ENCODE results near the gene TWIST1. TPM values are rescaled to one million over a fixed set of nuclear protein-coding genes. Genes with fewer than 3 reads are reported as not detected.

Gene TWIST1
- total RNA-seq, 4 donors from 2014 or later, result 5.6 to 35.9 (median 21.5) TPM

DNA sequence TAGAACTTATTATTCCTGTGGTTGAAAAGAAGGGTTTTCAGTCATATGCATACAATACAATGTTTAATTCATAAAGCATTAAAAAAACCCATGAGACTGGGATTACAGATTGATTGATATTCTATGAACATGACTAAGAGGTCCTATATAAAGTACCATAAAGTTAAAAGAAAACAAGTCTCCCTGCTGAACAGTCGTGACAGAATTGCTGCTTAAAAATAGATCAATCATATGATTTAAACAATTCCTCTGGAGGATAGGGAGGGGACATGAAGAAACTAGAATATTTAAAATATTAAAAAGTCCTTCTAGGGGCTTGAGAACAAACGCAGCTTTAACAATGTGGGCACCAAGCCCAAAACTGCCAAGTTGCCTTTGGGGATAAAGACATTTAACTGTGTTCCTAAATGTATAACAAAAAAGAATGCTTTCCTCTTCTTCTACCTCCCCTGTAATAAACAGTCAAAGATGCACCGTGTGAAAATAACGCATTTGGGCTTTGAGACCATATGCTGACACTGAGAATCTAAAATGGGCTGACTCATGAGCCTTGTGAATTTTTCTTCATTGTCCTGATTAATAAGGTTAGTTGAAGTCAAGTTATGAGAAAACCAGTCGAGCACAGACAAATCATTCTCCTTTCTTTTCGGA lies 25.8 kb downstream of the TWIST1 start:
- Histone ChIP-seq H3K27ac (no peak overlapping the region), H3K4me1 (no peaks in the 10 kb centered on the region), H3K9me3 (peaks cover 0 to 4% (median 0%) of the 10 kb centered on the region in 3 donors), H3K36me3 (no peaks in the 10 kb centered on the region), H3K27me3 (no peaks in the 10 kb centered on the region), H3K4me3 (no peak overlapping the region)
- TF ChIP-seq POLR2A (IDR thresholded peaks at IDR 0.05), result no peak
- TF ChIP-seq, protein P1, sequence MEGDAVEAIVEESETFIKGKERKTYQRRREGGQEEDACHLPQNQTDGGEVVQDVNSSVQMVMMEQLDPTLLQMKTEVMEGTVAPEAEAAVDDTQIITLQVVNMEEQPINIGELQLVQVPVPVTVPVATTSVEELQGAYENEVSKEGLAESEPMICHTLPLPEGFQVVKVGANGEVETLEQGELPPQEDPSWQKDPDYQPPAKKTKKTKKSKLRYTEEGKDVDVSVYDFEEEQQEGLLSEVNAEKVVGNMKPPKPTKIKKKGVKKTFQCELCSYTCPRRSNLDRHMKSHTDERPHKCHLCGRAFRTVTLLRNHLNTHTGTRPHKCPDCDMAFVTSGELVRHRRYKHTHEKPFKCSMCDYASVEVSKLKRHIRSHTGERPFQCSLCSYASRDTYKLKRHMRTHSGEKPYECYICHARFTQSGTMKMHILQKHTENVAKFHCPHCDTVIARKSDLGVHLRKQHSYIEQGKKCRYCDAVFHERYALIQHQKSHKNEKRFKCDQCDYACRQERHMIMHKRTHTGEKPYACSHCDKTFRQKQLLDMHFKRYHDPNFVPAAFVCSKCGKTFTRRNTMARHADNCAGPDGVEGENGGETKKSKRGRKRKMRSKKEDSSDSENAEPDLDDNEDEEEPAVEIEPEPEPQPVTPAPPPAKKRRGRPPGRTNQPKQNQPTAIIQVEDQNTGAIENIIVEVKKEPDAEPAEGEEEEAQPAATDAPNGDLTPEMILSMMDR (IDR thresholded peaks at IDR 0.05), result no peak
- no peak for TF ChIP-seq EP300 (IDR thresholded peaks at IDR 0.05)
- TF ChIP-seq POLR2AphosphoS5 (IDR thresholded peaks at IDR 0.05), result no peak
- WGBS, 2 donors (ENCODE audit: low coverage in 1 of 2), result 58 to 71% methylated on average over 6 of the region's 6 CpGs
- no peak for ATAC-seq

DNA sequence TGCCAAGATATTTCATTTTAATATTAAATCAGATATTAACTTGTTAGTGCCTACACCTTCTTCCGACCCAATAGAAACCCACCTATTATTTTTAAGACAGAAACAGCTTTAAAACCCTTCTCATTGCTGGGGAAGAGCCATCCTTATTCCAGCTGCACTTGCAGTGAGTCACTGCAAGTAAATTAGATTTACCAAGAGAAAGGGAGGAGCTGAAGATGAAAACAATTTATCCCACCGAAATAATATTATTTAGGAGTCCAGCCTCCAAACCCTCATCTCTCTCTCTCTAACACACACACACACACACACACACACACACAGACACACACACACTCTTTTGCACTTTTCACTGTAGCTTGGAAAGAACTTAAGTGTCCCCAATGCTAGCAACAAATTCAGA lies 26.9 kb downstream of the TWIST1 start:
- H3K4me1 ChIP-seq, result no peaks in the 10 kb centered on the region
- H3K4me3 ChIP-seq, result no peak overlapping the region
- H3K27me3 ChIP-seq, result no peaks in the 10 kb centered on the region
- 71 to 80% methylated on average over 2 of the region's 2 CpGs for WGBS, 2 donors (ENCODE audit: low coverage in 1 of 2)
- no peaks in the 10 kb centered on the region for H3K36me3 ChIP-seq
- peaks cover 0 to 9% (median 0%) of the 10 kb centered on the region in 3 donors for H3K9me3 ChIP-seq
- TF ChIP-seq EP300 (IDR thresholded peaks at IDR 0.05), result no peak
- TF ChIP-seq, protein P1 (IDR thresholded peaks at IDR 0.05), result no peak
- ATAC-seq, result no peak
- H3K27ac ChIP-seq, result no peak overlapping the region

DNA sequence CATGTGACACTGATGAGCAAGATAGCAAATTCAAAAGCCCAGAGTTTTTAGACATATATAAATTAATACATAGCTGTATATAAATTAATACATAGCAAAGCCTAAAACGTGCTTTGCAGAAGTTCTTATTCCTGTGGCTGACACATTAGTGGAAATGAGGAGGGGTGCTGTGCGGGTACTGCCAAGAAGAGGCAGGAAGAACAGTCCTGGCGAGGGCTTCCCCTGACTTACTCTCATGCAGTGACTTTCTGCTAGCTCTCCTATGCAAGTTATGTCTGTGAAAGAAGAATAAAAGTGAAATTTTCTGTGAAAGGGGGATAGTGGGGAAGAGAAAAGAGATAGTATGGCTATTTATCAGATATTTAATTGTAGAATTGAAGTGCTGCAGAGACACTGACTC lies 27.6 kb downstream of the TWIST1 start:
- H3K4me3 ChIP-seq, result no peak overlapping the region
- peaks cover 0 to 9% (median 0%) of the 10 kb centered on the region in 3 donors for H3K9me3 ChIP-seq
- ATAC-seq, result no peak
- no peak for TF ChIP-seq EP300 (IDR thresholded peaks at IDR 0.05)
- TF ChIP-seq, protein P1 (IDR thresholded peaks at IDR 0.05), result no peak
- no peak for TF ChIP-seq POLR2A (IDR thresholded peaks at IDR 0.05)
- no peak for TF ChIP-seq POLR2AphosphoS5 (IDR thresholded peaks at IDR 0.05)
- no peaks in the 10 kb centered on the region for H3K4me1 ChIP-seq
- no peaks in the 10 kb centered on the region for H3K36me3 ChIP-seq
- no peaks in the 10 kb centered on the region for H3K27me3 ChIP-seq
- 56 to 62% methylated on average over 3 of the region's 3 CpGs for WGBS, 2 donors (ENCODE audit: low coverage in 1 of 2)
- no peak overlapping the region for H3K27ac ChIP-seq

DNA sequence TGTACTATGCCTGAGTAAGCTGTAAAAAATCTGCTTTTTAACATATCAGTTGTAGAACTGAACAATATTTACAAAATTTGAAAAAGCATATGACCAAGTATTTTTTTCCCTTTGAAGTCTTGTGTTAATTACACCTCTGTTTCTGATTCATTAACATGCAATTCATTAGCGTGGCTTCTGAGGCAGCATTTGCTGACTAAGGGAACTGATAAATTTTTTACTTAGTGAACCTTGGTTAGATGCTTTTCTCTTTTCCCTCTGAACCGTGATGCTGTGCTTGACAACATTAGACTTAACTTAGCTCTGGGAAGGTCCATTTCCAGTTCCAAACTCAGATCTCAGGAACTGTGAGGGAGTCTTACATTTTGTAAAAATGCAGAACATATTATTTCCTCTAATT lies 28.1 kb downstream of the TWIST1 start:
- Histone ChIP-seq H3K27ac (no peak overlapping the region), H3K36me3 (no peaks in the 10 kb centered on the region), H3K27me3 (no peaks in the 10 kb centered on the region), H3K4me3 (no peak overlapping the region), H3K9me3 (peaks cover 0 to 9% (median 0%) of the 10 kb centered on the region in 3 donors), H3K4me1 (no peaks in the 10 kb centered on the region)
- no peak for TF ChIP-seq POLR2A (IDR thresholded peaks at IDR 0.05)
- no peak for TF ChIP-seq EP300 (IDR thresholded peaks at IDR 0.05)
- WGBS, 2 donors (ENCODE audit: low coverage in 1 of 2), result 71 to 86% methylated on average over 1 to 2 of the region's 2 CpGs
- no peak for ATAC-seq

- no peaks in the 10 kb centered on the region for H3K9me3 ChIP-seq
- H3K4me1 ChIP-seq, result no peaks in the 10 kb centered on the region
- no peaks in the 10 kb centered on the region for H3K36me3 ChIP-seq
- no peak for ATAC-seq
- no peak overlapping the region for H3K4me3 ChIP-seq
- H3K27ac ChIP-seq, result no peak overlapping the region
- TF ChIP-seq, protein P1 (IDR thresholded peaks at IDR 0.05), result no peak
- no peaks in the 10 kb centered on the region for H3K27me3 ChIP-seq
- WGBS, 2 donors (ENCODE audit: low coverage in 1 of 2), result 50% methylated on average over 1 of the region's 1 CpG
Measured at GRCh38 chr7:19080093-19080492, 37.3 kb downstream of the TWIST1 start.

Data from gastroesophageal sphincter (tissue), 4 donors.